B cell (primary cell): Measurements from ENCODE around the gene KCNH1. TPM values are rescaled to one million over a fixed set of nuclear protein-coding genes. Genes with fewer than 3 reads are reported as not detected.

ENCODE experiments used
- ATAC-seq: fragments of 200-7000 bp; cut with Tn5 transposase; one replicate; pipeline ENCODE4 v1.10.0; 2021; ENCODE audit warnings: low read depth, mild to moderate bottlenecking, moderate number of reproducible peaks, moderate library complexity
- CTCF ChIA-PET: fragments of 350-600 bp; sonication (Branson Sonifier 250); formaldehyde crosslinking; loops from one replicate; lab custom pipeline; 2021; ENCODE audit warnings: antibody characterized with exemption, inconsistent platforms; lab: Charles Lee
- POLR2A ChIA-PET: fragments of 350-600 bp; sonication (Branson Sonifier 250); formaldehyde crosslinking; loops from one replicate; lab custom pipeline; 2021; ENCODE audit warnings: antibody characterized with exemption; lab: Charles Lee
- DNase-seq: peaks from one replicate; pipeline ENCODE4 v3.0.0; 2013
- H2AFZ ChIP-seq: 2 replicates; pipeline ENCODE4 v1.6.1; 2012; ENCODE audit warnings: mild to moderate bottlenecking, low read depth, low read length; ENCODE audit not compliant: insufficient read depth, poor library complexity, severe bottlenecking
- H3K27ac ChIP-seq, 2 donors: 1 replicate in 1 of 2; 2 replicates in 1 of 2; pipeline ENCODE4 v1.5.1; 2012 to 2013; ENCODE audit warnings: low read length in 2 of 2, mild to moderate bottlenecking in 2 of 2, moderate library complexity in 1 of 2
- H3K27me3 ChIP-seq, 4 experiments: fragments of 200-600 bp in 1 of 4; sonication (generic) in 1 of 4; replicated peaks in 1 of 4; 1 replicate in 2 of 4; 2 replicates in 2 of 4; pipeline versions ENCODE4 v1.6.1 to v1.7.0; 2013 to 2016; ENCODE audit warnings: low read length in 3 of 4, mild to moderate bottlenecking in 2 of 4, mixed read lengths in 1 of 4, moderate library complexity in 1 of 4; ENCODE audit not compliant: insufficient read depth in 4 of 4, control insufficient read depth in 3 of 4; ENCODE audit errors: control extremely low read depth in 1 of 4
- H3K36me3 ChIP-seq, 2 experiments: replicated peaks in 1 of 2; 1 replicate in 1 of 2; 2 replicates in 1 of 2; pipeline versions ENCODE4 v1.6.1 to v1.7.1; 2013; ENCODE audit warnings: low read length in 1 of 2; ENCODE audit not compliant: insufficient read depth in 2 of 2, control insufficient read depth in 1 of 2; ENCODE audit errors: control extremely low read depth in 1 of 2, extremely low read depth in 1 of 2
- H3K4me1 ChIP-seq, 2 donors: fragments of 200-600 bp in 1 of 2; sonication (generic) in 1 of 2; 1 replicate in 1 of 2; 2 replicates in 1 of 2; pipeline versions ENCODE4 v1.5.1 to v1.6.1; 2013 to 2017; ENCODE audit warnings: low read length in 2 of 2; ENCODE audit not compliant: control insufficient read depth in 2 of 2, insufficient read depth in 2 of 2
- H3K4me2 ChIP-seq: replicated peaks from 2 replicates; pipeline ENCODE3; 2012; ENCODE audit warnings: mild to moderate bottlenecking, low read depth, low read length; ENCODE audit not compliant: poor library complexity, severe bottlenecking
- H3K4me3 ChIP-seq, 5 experiments: fragments of 200-600 bp in 1 of 5; sonication (generic) in 1 of 5; 1 replicate in 3 of 5; 2 replicates in 2 of 5; pipeline versions ENCODE4 v1.5.1 to v1.7.0; 2011 to 2016; ENCODE audit warnings: low read length in 4 of 5, mild to moderate bottlenecking in 4 of 5, low read depth in 2 of 5, control low read depth in 1 of 5, moderate library complexity in 1 of 5; ENCODE audit not compliant: insufficient read depth in 1 of 5; ENCODE audit errors: control extremely low read depth in 1 of 5, extremely low read depth in 1 of 5
- H3K79me2 ChIP-seq: fragments of 200-600 bp; sonication (generic); one replicate; pipeline ENCODE4 v1.6.0; 2016; ENCODE audit warnings: low read length; ENCODE audit not compliant: control insufficient read depth, insufficient read depth
- H3K9ac ChIP-seq: fragments of 200-600 bp; sonication (generic); 2 replicates; pipeline ENCODE4 v1.6.1; 2017; ENCODE audit warnings: mild to moderate bottlenecking, low read length, moderate library complexity
- H3K9me3 ChIP-seq, 3 donors: one replicate each; pipeline versions ENCODE4 v1.6.1 to v1.7.1; 2013; ENCODE audit warnings: low read length in 2 of 3; ENCODE audit not compliant: control insufficient read depth in 2 of 3, insufficient read depth in 1 of 3; ENCODE audit errors: control extremely low read depth in 1 of 3
- H4K20me1 ChIP-seq: 2 replicates; pipeline ENCODE4 v1.6.0; 2012; ENCODE audit warnings: mild to moderate bottlenecking, low read length; ENCODE audit not compliant: insufficient read depth, control insufficient read depth, poor library complexity, severe bottlenecking
- H3K27ac Mint-ChIP-seq: one replicate; pipeline ENCODE4 v1.8.0; 2021; ENCODE audit warnings: mixed read lengths
- H3K27me3 Mint-ChIP-seq: one replicate; pipeline ENCODE4 v1.8.0; 2021; ENCODE audit warnings: mixed read lengths
- H3K4me1 Mint-ChIP-seq: one replicate; pipeline ENCODE4 v1.8.0; 2021; ENCODE audit warnings: mixed read lengths
- H3K4me3 Mint-ChIP-seq: one replicate; pipeline ENCODE4 v1.8.0; 2021; ENCODE audit warnings: mixed read lengths
- H3K9me3 Mint-ChIP-seq: one replicate; pipeline ENCODE4 v1.8.0; 2022; ENCODE audit warnings: mixed read lengths; ENCODE audit not compliant: insufficient read depth
- CTCF ChIP-seq: fragments of 200-600 bp; IDR thresholded peaks from one replicate; pipeline ENCODE4 v1.8.0; 2022; ENCODE audit warnings: antibody characterized with exemption, mild to moderate bottlenecking
- EZH2 ChIP-seq: IDR thresholded peaks from 2 replicates; pipeline ENCODE4 v1.6.1; 2012; ENCODE audit warnings: borderline replicate concordance, low read depth, mild to moderate bottlenecking, moderate library complexity, low read length; ENCODE audit not compliant: insufficient read depth, poor library complexity, severe bottlenecking
- WGBS: methylation state at CpG from one replicate; pipeline ENCODE4 v1.1.5; 2013; ENCODE audit warnings: missing lambda C conversion rate; ENCODE audit not compliant: insufficient coverage; 5-methylcytosine and 5-hydroxymethylcytosine counted together
- intact Hi-C: fragments of 100-400 bp; cut with micrococcal nuclease; formaldehyde crosslinking; loops from one replicate; pipeline ENCODE4 v1.10.0; 2022
- polyA plus RNA-seq: library from polyadenylated mRNA; depleted of rRNA; stranded (reverse); fragments of >200 nt; gene quantifications from 2 replicates; pipeline ENCODE4 v1.2.3, GENCODE V29; 2012
- total RNA-seq, 2 donors: library from RNA; stranded (reverse); fragments of 120-200 nt in 1 of 2; gene quantifications; 1 replicate in 1 of 2; 2 replicates in 1 of 2; pipeline versions ENCODE4 v1.2.3 to v1.2.4, GENCODE V29; 2013 to 2022

The KCNH1 gene
- total and polyA plus RNA-seq, 2 donors (not counting 1 experiment from before 2014, with no cell fraction given): not detected

- no peak overlapping the region for H3K4me3 Mint-ChIP-seq
- ATAC-seq: no peak
- CTCF ChIA-PET: no interaction called here
Measured at GRCh38 chr1:210786546-210786945, 347.4 kb downstream of the KCNH1 start.

GRCh38 chr1:210783925-210784324 is 350.0 kb downstream of the KCNH1 start:
- H3K27ac ChIP-seq: no peak overlapping the region
- TF ChIP-seq CTCF: no peak
- TF ChIP-seq EZH2: no peak
- ATAC-seq (no peak), DNase-seq (no peak)
- ChIA-PET CTCF (no interaction called here), POLR2A (no interaction called here)
- no peak overlapping the region for H3K4me2 ChIP-seq
- WGBS: 50% methylated on average over 1 of the region's 1 CpG
- H3K9me3 ChIP-seq: no peaks in the 10 kb centered on the region
- H3K4me1 ChIP-seq: no peaks in the 10 kb centered on the region
- intact Hi-C loops: no loop called here
- no peak overlapping the region for H3K4me3 ChIP-seq
- no peaks in the 10 kb centered on the region for H3K27me3 ChIP-seq
- no peak overlapping the region for H2AFZ ChIP-seq
- Mint-ChIP-seq H3K4me3 (no peak overlapping the region), H3K27me3 (peaks cover 14% of the 10 kb centered on the region), H3K4me1 (no peaks in the 10 kb centered on the region), H3K27ac (no peak overlapping the region), H3K9me3 (no peaks in the 10 kb centered on the region)
- H3K79me2 ChIP-seq: no peaks in the 10 kb centered on the region
- H4K20me1 ChIP-seq: no peaks in the 10 kb centered on the region
- H3K36me3 ChIP-seq: no peaks in the 10 kb centered on the region
- H3K9ac ChIP-seq: no peak overlapping the region

More at GRCh38 chr1:210786546-210786945, 347.4 kb downstream of the KCNH1 start:
- Histone ChIP-seq H3K4me2 (no peak overlapping the region), H3K79me2 (no peaks in the 10 kb centered on the region), H3K27ac (no peak overlapping the region), H3K9ac (no peak overlapping the region), H2AFZ (no peak overlapping the region), H4K20me1 (no peaks in the 10 kb centered on the region), H3K36me3 (no peaks in the 10 kb centered on the region), H3K9me3 (no peaks in the 10 kb centered on the region), H3K4me1 (no peaks in the 10 kb centered on the region), H3K27me3 (peaks cover 0 to 2% (median 0%) of the 10 kb centered on the region in 4 experiments), H3K4me3 (no peak overlapping the region)
- intact Hi-C loops: no loop called here
- no peaks in the 10 kb centered on the region for H3K9me3 Mint-ChIP-seq
- no peak for DNase-seq
- peaks cover 13% of the 10 kb centered on the region for H3K27me3 Mint-ChIP-seq
- H3K27ac Mint-ChIP-seq: no peak overlapping the region
- POLR2A ChIA-PET: no interaction called here
- TF ChIP-seq CTCF: no peak
- no peak for TF ChIP-seq EZH2
- 80% methylated on average over 1 of the region's 1 CpG for WGBS
- H3K4me1 Mint-ChIP-seq: no peaks in the 10 kb centered on the region
